GM21528 (cell line): Measurements from ENCODE around the gene NFIA.

Source experiments
- ATAC-seq: cut with Tn5 transposase; IDR thresholded peaks from one replicate; pipeline ENCODE4 v1.9.1; 2021; ENCODE audit warnings: mild to moderate bottlenecking, moderate library complexity; ENCODE audit not compliant: unreplicated experiment, low FRiP score

Gene NFIA

GRCh38 chr1:61284936-61285335, 202.6 kb downstream of the NFIA start:
- ATAC-seq, result no peak

DNA sequence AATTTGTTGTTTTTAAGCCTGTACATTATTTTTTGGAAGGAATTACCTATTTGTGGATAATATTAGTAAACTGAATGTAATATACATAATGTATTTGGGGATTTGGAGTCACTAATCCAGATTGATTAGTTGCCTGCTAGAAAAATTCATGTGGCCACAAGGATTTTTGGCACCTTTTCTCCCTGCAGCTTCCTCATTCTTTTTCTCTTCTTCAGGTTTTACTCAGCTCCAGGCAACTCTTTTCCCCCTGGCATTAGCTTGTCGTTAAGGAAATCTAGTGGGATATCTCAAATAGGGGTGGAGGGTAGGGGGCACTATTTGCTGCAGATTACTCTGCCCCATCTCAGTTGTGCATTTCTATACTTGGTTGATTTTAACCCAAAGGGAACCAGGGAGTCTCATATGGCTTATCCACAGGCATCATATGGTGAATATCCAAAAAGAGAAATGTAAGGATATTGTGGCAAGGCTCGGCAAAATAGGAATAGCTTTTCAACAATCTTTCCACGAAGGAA, 203.1 kb downstream of the NFIA start:
- no peak for ATAC-seq

DNA sequence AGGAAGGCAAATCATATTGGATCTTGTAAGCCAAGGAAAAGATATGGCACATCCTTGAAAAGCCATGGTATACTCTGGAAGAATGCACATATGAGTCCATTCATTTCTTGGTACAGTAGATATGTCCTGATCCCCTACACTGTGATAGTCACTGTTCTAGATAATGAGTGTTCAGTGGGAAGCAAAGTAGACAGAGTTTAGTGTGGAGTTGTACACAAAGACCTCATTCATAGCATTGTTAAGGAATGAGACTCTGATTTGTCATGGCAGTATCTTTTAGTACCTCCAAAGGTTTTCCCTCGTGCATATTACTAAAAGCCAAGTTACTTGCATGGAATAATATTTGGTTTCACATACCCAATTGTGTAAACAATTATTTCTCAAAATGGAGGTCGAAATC, 204.7 kb downstream of the NFIA start:
- no peak for ATAC-seq

DNA sequence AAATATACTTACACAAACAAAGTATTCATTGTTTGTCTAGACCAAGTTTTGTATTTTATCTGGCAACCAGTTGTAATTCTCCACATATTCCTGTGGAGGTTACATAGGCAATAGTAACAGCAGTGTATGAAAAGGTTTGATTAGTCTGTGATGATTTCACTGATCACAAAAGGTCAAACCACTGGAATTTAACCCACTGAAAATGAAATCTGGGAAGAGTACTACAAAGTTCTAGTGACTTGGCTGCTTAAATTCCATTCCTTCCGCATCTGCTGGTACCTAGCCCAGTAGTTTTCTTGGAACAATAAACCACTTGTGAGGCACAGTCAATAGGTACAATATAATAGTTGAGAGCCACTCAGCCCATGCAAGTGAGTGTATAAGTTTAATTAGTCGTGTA, 205.4 kb downstream of the NFIA start:
- ATAC-seq, result no peak

- no peak for ATAC-seq
Observed at GRCh38 chr1:61289232-61290098, 207.1 kb downstream of the NFIA start.

DNA sequence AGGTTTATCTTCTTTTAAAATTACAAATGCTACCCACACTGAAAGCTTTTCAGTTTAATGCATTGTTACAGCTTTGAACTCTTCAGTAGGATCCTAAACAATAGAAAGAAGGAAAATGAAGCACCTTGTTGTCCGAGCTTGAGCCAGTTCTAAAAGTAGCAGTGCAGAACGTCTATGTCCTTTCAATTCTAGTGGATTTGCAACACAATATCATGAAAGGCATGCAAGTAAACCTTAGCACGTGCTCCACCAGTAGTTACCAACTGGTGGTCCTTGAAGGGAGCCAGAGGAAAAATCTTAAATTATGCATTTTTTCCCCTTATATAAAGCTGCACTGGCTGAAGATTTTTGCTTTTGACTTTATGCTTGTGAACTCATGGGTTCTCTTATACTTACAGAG, 208.2 kb downstream of the NFIA start:
- no peak for ATAC-seq

- ATAC-seq, result no peak
Observed at GRCh38 chr1:61293197-61293596, 210.8 kb downstream of the NFIA start.

GRCh38 chr1:61293986-61294504, 211.7 kb downstream of the NFIA start:
- no peak for ATAC-seq

GRCh38 chr1:61294930-61295329, 212.6 kb downstream of the NFIA start:
- no peak for ATAC-seq

DNA sequence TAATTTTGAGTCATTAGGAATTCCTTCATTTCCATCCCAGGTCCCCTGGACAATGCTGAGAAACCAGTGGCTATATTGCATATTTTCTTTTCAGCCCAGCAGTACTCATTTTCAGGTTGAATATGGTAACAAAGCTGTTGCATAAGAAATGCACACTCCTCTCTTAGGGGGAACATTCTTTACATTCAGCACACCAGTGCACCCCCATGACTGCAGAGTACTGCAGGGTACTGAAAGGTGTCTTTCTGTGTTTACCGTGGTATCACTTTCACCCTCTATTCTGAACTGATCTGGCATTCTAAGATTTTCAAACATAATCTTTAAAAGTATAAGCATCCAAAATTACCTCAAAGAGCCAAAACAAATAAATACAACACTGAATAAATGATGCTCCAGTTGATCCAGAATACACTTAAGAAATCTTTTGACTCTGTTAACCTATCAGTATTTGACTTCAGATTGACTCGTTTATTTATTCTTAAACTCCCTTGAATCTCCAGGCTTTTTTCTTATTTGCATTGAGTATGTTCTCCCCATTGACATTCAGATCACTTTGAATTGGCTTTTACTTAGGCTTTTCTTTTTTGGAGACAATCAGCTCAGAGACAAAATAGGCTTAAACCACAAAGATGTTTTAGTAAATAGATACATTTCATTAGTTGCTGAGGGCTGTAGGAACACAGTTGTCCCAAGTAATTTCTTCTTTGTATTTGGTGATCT, 213.6 kb downstream of the NFIA start:
- ATAC-seq, result no peak

DNA sequence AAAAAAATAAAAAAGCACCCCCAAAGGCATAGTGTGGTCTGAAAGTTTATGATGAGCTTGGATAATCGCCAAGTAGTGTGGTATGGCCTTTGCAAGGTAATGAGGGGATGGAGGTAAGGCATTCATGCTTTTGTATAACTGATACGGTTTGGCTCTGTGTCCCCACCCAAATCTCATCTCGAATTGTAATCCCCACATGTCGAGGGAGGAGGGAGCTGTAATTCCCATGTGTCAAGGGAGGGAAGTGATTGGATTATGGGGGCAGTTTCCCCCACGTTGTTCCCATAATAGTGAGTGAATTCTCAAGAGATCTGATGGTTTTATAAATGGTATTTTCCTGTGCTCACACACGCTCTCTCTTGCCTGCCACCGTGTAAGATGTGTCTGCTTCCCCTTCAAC, 215.5 kb downstream of the NFIA start:
- ATAC-seq, result no peak

DNA sequence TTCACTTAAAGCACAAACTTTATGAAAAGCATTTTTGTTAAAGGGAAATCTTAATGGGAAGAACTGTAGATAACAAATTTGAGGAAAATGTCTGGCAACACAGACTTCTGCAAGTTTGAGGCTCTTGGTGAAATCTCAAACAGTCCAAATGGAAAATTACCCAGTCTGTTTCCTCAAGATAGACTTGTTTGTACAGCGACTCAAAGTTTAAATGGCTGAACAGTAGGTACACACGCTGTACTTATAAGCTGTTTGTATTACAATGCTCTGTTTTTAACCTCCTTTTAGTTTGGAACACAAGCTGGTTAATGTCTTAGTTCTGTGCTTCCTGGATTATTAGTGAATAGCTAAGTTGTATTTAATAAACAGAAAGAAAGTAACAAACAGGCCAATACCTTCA, 217.1 kb downstream of the NFIA start:
- no peak for ATAC-seq

- no peak for ATAC-seq
Observed at GRCh38 chr1:61300899-61301298, 218.5 kb downstream of the NFIA start.

DNA sequence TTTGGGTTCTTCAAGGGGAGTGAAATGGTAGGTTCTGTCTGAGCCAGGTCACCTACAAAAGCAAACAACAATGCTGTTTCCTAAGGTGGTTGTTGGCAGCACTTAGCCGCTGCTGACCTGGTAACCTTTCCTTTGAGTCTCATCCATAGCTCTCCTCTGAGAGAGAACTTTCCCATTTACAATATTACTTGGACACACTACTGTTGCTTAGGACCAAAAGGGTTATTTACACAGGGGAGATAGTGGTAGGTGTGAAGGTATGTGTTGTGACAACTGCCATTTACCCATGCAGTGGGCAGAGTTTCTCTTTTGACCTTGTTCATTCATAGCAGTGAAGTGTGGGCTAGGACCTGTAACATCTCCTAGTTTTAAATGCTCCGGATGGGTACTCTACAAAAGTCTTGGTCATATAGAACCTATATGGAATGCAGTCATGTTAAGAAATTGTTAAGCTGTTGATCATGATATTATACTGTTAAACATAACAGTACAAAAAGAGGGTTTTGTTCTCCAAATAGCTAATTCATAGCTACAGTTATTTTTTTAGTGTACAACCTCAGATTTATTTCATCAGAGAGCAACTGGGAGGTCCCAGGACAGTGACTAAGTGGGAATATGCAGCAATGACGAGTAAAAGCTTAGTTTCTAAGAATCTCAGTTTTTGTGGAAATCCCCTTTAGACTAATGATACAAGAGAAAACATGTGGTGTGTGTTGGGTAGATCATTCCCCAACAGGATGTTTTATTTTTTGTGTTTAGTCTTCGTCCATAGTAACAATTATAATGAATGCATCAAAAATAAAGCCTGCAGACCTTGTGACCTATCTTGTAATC, 219.7 kb downstream of the NFIA start:
- no peak for ATAC-seq

DNA sequence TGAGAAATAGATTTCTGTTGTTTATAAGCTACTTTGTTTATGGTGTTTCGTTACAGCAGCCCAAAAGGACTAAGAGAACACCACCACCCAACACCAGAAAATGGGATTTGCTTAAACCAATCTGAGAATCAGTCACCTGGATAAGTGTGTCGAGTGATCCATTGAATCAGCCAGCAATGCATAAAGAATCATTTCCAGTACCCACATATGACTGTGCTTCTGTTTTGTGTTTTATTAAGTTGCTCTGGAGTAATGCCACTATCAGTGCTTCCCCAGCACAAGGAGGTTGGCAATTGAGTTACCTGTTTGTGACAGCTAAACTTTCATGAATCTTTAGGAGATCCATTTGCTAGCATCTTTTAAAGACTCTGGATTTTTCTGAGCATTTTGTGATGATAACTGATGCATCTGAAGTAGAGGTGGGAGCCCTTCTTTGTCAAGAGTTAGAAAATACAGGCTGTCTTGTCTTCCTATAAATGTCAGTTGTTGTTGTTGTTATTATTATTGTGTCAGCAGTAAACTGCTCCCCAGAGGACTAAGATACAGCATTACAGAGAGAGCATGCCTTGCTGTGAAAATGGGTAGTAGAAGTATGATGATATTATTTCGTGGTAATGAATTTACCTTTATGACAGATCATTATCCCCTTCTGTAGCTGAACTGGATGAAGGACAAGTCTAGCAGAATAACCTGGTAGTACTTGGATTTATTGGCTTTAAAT, 225.2 kb downstream of the NFIA start:
- ATAC-seq, result no peak

DNA sequence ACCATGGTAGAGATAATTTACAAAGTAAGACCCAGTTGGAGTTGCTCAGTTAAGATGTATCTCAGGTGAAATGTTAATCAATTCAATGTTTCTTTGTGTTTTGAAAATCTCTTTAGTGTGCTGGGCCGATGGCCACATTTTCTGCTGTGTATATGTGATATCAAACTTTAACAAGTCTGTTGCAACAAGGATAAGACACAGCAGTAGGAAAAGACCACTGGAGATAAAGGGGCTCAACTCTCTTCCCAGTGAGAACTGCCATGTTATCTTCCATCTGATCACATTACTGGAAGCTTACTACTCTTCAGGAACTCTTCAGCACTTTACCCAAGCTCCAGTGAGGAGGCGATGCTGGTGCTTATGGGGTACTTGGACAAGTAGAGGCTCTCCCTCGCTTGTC, 227.7 kb downstream of the NFIA start:
- no peak for ATAC-seq

GRCh38 chr1:61310538-61310937, 228.2 kb downstream of the NFIA start:
- ATAC-seq, result no peak

GRCh38 chr1:61313906-61314422, 231.6 kb downstream of the NFIA start:
- ATAC-seq, result no peak

GRCh38 chr1:61315011-61315410, 232.7 kb downstream of the NFIA start:
- ATAC-seq, result no peak

DNA sequence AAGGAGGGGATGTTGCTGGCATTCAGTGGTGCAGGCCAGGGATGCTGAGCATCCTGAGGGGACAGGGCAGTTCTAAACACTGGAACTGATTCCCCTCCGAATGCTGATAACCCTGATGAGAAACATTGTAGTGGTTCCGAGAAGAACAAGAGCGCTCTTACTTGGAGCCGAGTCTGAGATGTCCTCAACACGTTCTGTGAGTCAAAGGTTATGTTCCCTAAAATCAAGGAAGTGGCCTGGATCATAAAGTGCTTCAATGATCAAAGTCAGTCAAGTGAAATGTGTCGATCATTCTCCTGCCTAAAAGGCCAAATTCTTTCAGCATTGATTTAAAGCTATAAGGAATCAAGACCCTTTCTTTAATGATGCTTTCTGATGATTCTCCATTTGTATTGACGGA, 234.1 kb downstream of the NFIA start:
- ATAC-seq, result no peak
